ENCODE data around the gene RCAN3. TPM values are rescaled to one million over a fixed set of nuclear protein-coding genes. Genes with fewer than 3 reads are reported as not detected.

RCAN3 gene
- total and polyA plus RNA-seq, 7 donors: 0.31 to 3.0 (median 0.96) TPM

GRCh38 chr1:24557711-24558131 lies 55.1 kb downstream of the RCAN3 start:
- DNase-seq (no peak), ATAC-seq (no peak)
- intact Hi-C loops (cut with DNase I): no loop called here
- Histone ChIP-seq H3K27ac (no peak overlapping the region), H3K36me3 (ENCODE audit: insufficient read depth in 1 of 2, low read depth in 1 of 2) (no peaks in the 10 kb centered on the region), H3K9me3 (no peaks in the 10 kb centered on the region), H3K4me1 (no peaks in the 10 kb centered on the region), H3K4me3 (no peak overlapping the region), H3K27me3 (ENCODE audit: insufficient read depth in 3 of 3, low read length in 2 of 3) (peaks cover 0 to 42% (median 8%) of the 10 kb centered on the region in 3 donors)
- TF ChIP-seq, protein P1, sequence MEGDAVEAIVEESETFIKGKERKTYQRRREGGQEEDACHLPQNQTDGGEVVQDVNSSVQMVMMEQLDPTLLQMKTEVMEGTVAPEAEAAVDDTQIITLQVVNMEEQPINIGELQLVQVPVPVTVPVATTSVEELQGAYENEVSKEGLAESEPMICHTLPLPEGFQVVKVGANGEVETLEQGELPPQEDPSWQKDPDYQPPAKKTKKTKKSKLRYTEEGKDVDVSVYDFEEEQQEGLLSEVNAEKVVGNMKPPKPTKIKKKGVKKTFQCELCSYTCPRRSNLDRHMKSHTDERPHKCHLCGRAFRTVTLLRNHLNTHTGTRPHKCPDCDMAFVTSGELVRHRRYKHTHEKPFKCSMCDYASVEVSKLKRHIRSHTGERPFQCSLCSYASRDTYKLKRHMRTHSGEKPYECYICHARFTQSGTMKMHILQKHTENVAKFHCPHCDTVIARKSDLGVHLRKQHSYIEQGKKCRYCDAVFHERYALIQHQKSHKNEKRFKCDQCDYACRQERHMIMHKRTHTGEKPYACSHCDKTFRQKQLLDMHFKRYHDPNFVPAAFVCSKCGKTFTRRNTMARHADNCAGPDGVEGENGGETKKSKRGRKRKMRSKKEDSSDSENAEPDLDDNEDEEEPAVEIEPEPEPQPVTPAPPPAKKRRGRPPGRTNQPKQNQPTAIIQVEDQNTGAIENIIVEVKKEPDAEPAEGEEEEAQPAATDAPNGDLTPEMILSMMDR (IDR thresholded peaks at IDR 0.05): no peak
- WGBS, 3 donors: 72 to 77% (median 75%) methylated on average over 9 of the region's 9 CpGs

DNA sequence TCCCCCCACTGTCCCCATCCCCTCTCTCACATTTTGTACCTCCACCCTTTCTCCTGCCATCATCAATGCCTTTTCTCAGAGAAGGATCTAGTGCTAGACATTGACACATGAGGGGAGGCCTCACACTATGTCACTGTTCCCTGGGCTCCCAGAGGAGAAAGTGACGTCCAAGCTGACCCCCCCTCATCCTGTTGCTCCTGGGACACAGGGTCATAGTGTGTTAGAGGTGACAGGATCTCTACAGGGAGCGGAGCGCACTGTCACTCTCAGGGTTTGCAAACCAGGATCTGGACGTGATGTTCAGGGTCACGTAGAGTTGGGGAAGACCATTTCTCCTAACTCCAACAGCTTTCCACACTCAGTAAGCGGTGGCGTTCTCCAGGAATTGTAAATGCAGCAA lies 55.8 kb downstream of the RCAN3 start:
- 67 to 74% (median 72%) methylated on average over 7 of the region's 7 CpGs for WGBS, 3 donors
- Histone ChIP-seq H3K27ac (no peak overlapping the region), H3K27me3 (ENCODE audit: insufficient read depth in 3 of 3, low read length in 2 of 3) (peaks cover 0 to 42% (median 8%) of the 10 kb centered on the region in 3 donors), H3K9me3 (no peaks in the 10 kb centered on the region), H3K4me1 (no peaks in the 10 kb centered on the region), H3K4me3 (no peak overlapping the region), H3K36me3 (ENCODE audit: insufficient read depth in 1 of 2, low read depth in 1 of 2) (no peaks in the 10 kb centered on the region)
- intact Hi-C loops (cut with DNase I): no loop called here
- DNase-seq (no peak), ATAC-seq (no peak)
- TF ChIP-seq, protein P1 (IDR thresholded peaks at IDR 0.05): no peak

DNA sequence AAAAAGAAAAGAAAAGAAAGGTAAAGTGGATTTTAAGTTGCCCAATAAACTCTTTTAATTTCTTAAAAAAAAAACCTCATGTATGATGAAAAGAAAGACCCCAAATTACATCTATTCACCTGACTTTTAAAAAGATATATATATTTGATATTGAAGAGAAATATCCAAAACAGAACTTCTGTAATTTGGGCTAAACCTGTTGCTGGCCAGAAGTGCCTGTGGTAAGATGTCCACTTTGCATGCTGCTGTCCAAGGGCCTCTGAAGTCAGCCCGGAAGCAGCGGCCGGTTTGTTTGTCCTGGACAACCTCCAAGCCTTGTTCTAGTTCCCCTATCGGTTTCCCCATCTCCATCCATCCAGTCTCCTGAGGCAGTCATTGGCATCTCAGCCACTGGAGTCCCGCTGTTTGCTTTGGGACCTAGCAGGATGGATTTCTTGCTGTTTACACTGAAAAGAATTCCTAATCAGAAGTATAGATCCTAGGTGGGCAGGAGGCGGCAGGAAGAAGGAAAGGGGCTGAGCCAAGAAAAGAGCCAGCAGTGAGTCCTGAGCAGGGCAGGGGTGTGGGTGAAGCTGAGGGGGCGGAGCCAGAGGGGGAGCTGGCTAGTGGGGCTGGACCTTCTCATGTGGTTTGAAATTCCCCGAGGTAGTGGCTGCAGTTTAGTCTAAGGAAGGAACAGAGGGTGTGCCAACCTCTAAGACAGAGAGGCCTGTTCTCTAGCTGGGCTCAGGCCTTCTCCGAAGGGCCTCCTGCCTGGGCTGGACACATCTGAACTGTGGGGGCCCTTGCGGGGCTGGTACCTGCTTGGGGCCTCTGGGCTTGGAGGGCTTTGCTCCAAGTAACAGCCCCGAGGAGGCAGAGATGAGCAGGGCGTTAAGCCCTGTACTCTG lies 56.5 kb downstream of the RCAN3 start:
- WGBS, 3 donors: 39 to 44% (median 41%) methylated on average over 12 of the region's 12 CpGs
- Histone ChIP-seq H3K27me3 (ENCODE audit: insufficient read depth in 3 of 3, low read length in 2 of 3) (peaks cover 0 to 42% (median 8%) of the 10 kb centered on the region in 3 donors), H3K36me3 (ENCODE audit: insufficient read depth in 1 of 2, low read depth in 1 of 2) (no peaks in the 10 kb centered on the region), H3K4me1 (no peaks in the 10 kb centered on the region), H3K27ac (no peak overlapping the region), H3K4me3 (no peak overlapping the region), H3K9me3 (no peaks in the 10 kb centered on the region)
- TF ChIP-seq, protein P1 (IDR thresholded peaks at IDR 0.05): no peak
- intact Hi-C loops (cut with DNase I): no loop called here
- DNase-seq: peak; percentile 46 to 75
- peak in 1 of 4 donors; percentile 42 for ATAC-seq

DNA sequence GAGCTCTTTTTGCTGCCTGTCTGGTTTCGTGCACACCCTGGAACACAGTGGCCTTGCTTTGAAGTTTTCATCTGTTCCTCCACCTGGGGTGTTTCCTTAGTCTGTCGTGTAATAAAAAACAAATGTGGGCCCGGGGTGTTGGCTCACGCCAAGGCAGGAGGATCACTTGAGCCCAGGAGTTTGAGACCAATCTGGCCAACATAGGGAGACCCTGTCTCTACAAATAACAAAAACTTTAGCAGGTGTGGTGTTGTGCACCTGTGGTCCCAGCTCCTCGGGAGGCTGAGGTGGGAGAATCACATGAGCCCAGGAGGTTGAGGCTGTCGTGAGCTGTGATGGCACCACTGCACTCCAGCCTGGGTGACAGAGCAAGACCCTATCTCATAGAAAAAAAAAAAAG lies 57.7 kb downstream of the RCAN3 start:
- Histone ChIP-seq H3K36me3 (ENCODE audit: insufficient read depth in 1 of 2, low read depth in 1 of 2) (no peaks in the 10 kb centered on the region), H3K27me3 (ENCODE audit: insufficient read depth in 3 of 3, low read length in 2 of 3) (peaks cover 0 to 35% (median 8%) of the 10 kb centered on the region in 3 donors), H3K4me1 (no peaks in the 10 kb centered on the region), H3K4me3 (no peak overlapping the region), H3K27ac (no peak overlapping the region), H3K9me3 (no peaks in the 10 kb centered on the region)
- intact Hi-C loops (cut with DNase I): no loop called here
- no peak for DNase-seq
- TF ChIP-seq, protein P1 (IDR thresholded peaks at IDR 0.05): no peak
- WGBS, 3 donors: 76 to 82% (median 80%) methylated on average over 6 of the region's 6 CpGs
- no peak for ATAC-seq

Measured in psoas muscle (tissue), 8 donors.